ENCODE measurements around the gene OR4C6.

OR4C6 gene

GRCh38 chr11:55669376-55669775 lies 7.4 kb downstream of the OR4C6 start (continued):
- TF ChIP-seq, protein P1, sequence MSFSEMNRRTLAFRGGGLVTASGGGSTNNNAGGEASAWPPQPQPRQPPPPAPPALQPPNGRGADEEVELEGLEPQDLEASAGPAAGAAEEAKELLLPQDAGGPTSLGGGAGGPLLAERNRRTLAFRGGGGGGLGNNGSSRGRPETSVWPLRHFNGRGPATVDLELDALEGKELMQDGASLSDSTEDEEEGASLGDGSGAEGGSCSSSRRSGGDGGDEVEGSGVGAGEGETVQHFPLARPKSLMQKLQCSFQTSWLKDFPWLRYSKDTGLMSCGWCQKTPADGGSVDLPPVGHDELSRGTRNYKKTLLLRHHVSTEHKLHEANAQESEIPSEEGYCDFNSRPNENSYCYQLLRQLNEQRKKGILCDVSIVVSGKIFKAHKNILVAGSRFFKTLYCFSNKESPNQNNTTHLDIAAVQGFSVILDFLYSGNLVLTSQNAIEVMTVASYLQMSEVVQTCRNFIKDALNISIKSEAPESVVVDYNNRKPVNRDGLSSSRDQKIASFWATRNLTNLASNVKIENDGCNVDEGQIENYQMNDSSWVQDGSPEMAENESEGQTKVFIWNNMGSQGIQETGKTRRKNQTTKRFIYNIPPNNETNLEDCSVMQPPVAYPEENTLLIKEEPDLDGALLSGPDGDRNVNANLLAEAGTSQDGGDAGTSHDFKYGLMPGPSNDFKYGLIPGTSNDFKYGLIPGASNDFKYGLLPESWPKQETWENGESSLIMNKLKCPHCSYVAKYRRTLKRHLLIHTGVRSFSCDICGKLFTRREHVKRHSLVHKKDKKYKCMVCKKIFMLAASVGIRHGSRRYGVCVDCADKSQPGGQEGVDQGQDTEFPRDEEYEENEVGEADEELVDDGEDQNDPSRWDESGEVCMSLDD (tag by site-specific recombination; IDR thresholded peaks at IDR 0.05), result no peak
- TF ChIP-seq ZNF394 (tag by site-specific recombination; IDR thresholded peaks at IDR 0.05; ENCODE audit: borderline replicate concordance) (no peak), ZNF211 (tag by site-specific recombination; IDR thresholded peaks at IDR 0.05; ENCODE audit: low read depth) (no peak), ZNF514 (tag by site-specific recombination; IDR thresholded peaks at IDR 0.05) (no peak)

- POLR2A ChIA-PET, result no interaction called here
These were observed 11.9 kb downstream of the OR4C6 start for GRCh38 chr11:55673860-55674259.

DNA sequence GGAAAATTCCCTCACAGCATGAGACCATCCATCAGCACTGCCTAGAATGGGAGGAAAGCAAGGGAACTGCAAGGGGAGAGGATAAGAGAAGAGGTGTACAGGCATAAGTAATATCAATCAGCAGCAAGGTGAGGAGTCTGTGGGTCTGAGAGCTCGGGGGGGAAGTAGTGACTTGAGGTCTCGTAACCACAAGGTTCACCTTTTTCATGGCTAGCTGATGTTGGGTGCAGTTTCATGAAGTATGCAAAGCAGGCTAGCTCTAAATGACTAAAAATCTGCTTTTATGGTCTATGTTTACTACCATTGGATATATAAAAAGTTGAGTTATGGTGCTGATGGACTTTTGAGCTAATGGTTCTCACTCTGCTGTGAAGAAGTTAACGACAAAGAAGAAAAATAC lies 35.8 kb downstream of the OR4C6 start:
- Histone ChIP-seq H3K27ac (ENCODE audit: extremely low read depth, low read depth, low read length) (no peak overlapping the region), H3K4me3 (ENCODE audit: low read depth, low read length) (no peak overlapping the region), H3K9me3 (ENCODE audit: control insufficient read depth, insufficient read depth, low read depth, low read length) (no peaks in the 10 kb centered on the region), H3K36me3 (ENCODE audit: control insufficient read depth in 2 of 2, insufficient read depth in 1 of 2, low read length in 2 of 2) (no peaks in the 10 kb centered on the region), H3K4me1 (ENCODE audit: control insufficient read depth, insufficient read depth, low read length) (no peaks in the 10 kb centered on the region)
- ChIA-PET CTCF (no interaction called here), POLR2A (no interaction called here)
- no peak for TF ChIP-seq ZNF621 (tag by site-specific recombination; IDR thresholded peaks at IDR 0.05)
- no peak for TF ChIP-seq SETDB1 (IDR thresholded peaks at IDR 0.05; ENCODE audit: insufficient read length, low read length)
- TF ChIP-seq, protein P2, sequence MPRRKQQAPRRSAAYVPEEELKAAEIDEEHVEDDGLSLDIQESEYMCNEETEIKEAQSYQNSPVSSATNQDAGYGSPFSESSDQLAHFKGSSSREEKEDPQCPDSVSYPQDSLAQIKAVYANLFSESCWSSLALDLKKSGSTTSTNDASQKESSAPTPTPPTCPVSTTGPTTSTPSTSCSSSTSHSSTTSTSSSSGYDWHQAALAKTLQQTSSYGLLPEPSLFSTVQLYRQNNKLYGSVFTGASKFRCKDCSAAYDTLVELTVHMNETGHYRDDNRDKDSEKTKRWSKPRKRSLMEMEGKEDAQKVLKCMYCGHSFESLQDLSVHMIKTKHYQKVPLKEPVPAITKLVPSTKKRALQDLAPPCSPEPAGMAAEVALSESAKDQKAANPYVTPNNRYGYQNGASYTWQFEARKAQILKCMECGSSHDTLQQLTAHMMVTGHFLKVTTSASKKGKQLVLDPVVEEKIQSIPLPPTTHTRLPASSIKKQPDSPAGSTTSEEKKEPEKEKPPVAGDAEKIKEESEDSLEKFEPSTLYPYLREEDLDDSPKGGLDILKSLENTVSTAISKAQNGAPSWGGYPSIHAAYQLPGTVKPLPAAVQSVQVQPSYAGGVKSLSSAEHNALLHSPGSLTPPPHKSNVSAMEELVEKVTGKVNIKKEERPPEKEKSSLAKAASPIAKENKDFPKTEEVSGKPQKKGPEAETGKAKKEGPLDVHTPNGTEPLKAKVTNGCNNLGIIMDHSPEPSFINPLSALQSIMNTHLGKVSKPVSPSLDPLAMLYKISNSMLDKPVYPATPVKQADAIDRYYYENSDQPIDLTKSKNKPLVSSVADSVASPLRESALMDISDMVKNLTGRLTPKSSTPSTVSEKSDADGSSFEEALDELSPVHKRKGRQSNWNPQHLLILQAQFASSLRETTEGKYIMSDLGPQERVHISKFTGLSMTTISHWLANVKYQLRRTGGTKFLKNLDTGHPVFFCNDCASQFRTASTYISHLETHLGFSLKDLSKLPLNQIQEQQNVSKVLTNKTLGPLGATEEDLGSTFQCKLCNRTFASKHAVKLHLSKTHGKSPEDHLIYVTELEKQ (tag by site-specific recombination; IDR thresholded peaks at IDR 0.05; ENCODE audit: borderline replicate concordance), result no peak
- no peak for TF ChIP-seq ZIC2 (tag by site-specific recombination; IDR thresholded peaks at IDR 0.05)
- no peak for TF ChIP-seq ZNF350 (tag by site-specific recombination; IDR thresholded peaks at IDR 0.05)
- TF ChIP-seq, protein P3, sequence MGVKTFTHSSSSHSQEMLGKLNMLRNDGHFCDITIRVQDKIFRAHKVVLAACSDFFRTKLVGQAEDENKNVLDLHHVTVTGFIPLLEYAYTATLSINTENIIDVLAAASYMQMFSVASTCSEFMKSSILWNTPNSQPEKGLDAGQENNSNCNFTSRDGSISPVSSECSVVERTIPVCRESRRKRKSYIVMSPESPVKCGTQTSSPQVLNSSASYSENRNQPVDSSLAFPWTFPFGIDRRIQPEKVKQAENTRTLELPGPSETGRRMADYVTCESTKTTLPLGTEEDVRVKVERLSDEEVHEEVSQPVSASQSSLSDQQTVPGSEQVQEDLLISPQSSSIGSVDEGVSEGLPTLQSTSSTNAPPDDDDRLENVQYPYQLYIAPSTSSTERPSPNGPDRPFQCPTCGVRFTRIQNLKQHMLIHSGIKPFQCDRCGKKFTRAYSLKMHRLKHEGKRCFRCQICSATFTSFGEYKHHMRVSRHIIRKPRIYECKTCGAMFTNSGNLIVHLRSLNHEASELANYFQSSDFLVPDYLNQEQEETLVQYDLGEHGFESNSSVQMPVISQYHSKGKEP (tag by site-specific recombination; IDR thresholded peaks at IDR 0.05), result no peak
- TF ChIP-seq ZNF221 (tag by site-specific recombination; IDR thresholded peaks at IDR 0.05; ENCODE audit: borderline replicate concordance), result no peak

More at GRCh38 chr11:55673860-55674259, 11.9 kb downstream of the OR4C6 start:
- Histone ChIP-seq H3K9me3 (ENCODE audit: control insufficient read depth, insufficient read depth, low read depth, low read length) (no peaks in the 10 kb centered on the region), H3K4me3 (ENCODE audit: low read depth, low read length) (no peak overlapping the region), H3K4me1 (ENCODE audit: control insufficient read depth, insufficient read depth, low read length) (no peaks in the 10 kb centered on the region), H3K27ac (ENCODE audit: extremely low read depth, low read depth, low read length) (no peak overlapping the region), H3K36me3 (ENCODE audit: control insufficient read depth in 2 of 2, insufficient read depth in 1 of 2, low read length in 2 of 2) (no peaks in the 10 kb centered on the region)
- TF ChIP-seq ZFP69B (tag by site-specific recombination; IDR thresholded peaks at IDR 0.05) (no peak), ZNF571 (tag by site-specific recombination; IDR thresholded peaks at IDR 0.05) (no peak), GLIS1 (tag by site-specific recombination; IDR thresholded peaks at IDR 0.05) (no peak), ZNF292 (tag by site-specific recombination; IDR thresholded peaks at IDR 0.05; ENCODE audit: borderline replicate concordance, low read depth) (no peak), ZNF600 (tag by site-specific recombination; IDR thresholded peaks at IDR 0.05) (no peak), HOXA7 (CRISPR knock-in tag; IDR thresholded peaks at IDR 0.05; ENCODE audit: borderline replicate concordance) (no peak), ZFHX2 (tag by site-specific recombination; conservative IDR thresholded peaks at IDR 0.05) (no peak)
- TF ChIP-seq, protein P4, sequence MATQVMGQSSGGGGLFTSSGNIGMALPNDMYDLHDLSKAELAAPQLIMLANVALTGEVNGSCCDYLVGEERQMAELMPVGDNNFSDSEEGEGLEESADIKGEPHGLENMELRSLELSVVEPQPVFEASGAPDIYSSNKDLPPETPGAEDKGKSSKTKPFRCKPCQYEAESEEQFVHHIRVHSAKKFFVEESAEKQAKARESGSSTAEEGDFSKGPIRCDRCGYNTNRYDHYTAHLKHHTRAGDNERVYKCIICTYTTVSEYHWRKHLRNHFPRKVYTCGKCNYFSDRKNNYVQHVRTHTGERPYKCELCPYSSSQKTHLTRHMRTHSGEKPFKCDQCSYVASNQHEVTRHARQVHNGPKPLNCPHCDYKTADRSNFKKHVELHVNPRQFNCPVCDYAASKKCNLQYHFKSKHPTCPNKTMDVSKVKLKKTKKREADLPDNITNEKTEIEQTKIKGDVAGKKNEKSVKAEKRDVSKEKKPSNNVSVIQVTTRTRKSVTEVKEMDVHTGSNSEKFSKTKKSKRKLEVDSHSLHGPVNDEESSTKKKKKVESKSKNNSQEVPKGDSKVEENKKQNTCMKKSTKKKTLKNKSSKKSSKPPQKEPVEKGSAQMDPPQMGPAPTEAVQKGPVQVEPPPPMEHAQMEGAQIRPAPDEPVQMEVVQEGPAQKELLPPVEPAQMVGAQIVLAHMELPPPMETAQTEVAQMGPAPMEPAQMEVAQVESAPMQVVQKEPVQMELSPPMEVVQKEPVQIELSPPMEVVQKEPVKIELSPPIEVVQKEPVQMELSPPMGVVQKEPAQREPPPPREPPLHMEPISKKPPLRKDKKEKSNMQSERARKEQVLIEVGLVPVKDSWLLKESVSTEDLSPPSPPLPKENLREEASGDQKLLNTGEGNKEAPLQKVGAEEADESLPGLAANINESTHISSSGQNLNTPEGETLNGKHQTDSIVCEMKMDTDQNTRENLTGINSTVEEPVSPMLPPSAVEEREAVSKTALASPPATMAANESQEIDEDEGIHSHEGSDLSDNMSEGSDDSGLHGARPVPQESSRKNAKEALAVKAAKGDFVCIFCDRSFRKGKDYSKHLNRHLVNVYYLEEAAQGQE (tag by site-specific recombination; IDR thresholded peaks at IDR 0.05), result no peak
- TF ChIP-seq, protein P5, sequence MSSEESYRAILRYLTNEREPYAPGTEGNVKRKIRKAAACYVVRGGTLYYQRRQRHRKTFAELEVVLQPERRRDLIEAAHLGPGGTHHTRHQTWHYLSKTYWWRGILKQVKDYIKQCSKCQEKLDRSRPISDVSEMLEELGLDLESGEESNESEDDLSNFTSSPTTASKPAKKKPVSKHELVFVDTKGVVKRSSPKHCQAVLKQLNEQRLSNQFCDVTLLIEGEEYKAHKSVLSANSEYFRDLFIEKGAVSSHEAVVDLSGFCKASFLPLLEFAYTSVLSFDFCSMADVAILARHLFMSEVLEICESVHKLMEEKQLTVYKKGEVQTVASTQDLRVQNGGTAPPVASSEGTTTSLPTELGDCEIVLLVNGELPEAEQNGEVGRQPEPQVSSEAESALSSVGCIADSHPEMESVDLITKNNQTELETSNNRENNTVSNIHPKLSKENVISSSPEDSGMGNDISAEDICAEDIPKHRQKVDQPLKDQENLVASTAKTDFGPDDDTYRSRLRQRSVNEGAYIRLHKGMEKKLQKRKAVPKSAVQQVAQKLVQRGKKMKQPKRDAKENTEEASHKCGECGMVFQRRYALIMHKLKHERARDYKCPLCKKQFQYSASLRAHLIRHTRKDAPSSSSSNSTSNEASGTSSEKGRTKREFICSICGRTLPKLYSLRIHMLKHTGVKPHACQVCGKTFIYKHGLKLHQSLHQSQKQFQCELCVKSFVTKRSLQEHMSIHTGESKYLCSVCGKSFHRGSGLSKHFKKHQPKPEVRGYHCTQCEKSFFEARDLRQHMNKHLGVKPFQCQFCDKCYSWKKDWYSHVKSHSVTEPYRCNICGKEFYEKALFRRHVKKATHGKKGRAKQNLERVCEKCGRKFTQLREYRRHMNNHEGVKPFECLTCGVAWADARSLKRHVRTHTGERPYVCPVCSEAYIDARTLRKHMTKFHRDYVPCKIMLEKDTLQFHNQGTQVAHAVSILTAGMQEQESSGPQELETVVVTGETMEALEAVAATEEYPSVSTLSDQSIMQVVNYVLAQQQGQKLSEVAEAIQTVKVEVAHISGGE (tag by site-specific recombination; conservative IDR thresholded peaks at IDR 0.05; ENCODE audit: low read depth), result no peak
- CTCF ChIA-PET, result no interaction called here
